ENCODE measurements around the gene EFNA2.
A peak's percentile ranks its signal among the peaks of the same experiment; 100 is the strongest.

Gene EFNA2

DNA sequence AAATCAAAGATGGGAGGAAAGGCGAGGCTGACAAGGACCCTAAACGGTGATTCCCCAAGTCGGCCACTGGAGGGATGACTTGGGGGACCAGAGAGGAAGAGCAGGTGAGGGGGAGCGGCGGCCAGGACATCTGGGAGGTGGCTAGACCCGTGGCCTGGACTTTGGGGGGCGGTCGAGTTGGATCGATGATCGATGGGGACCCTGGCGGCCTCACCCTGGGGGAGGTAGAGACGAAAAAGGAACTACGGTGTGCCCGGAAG is 24.2 kb upstream of the EFNA2 start:
- no peak for DNase-seq (ENCODE audit: low read depth)
- H3K4me3 ChIP-seq (ENCODE audit: control insufficient read depth, low read depth, low read length), result peak overlapping the region; percentile 81
- peak; percentile 24 for TF ChIP-seq CTCF (IDR thresholded peaks at IDR 0.05; ENCODE audit: control insufficient read depth, insufficient read depth, low read depth, low read length, missing control alignments)

GRCh38 chr19:1261798-1262622 is 23.7 kb upstream of the EFNA2 start:
- TF ChIP-seq CTCF (IDR thresholded peaks at IDR 0.05; ENCODE audit: control insufficient read depth, insufficient read depth, low read depth, low read length, missing control alignments), result no peak
- H3K4me3 ChIP-seq (ENCODE audit: control insufficient read depth, low read depth, low read length), result peak overlapping the region; percentile 81
- no peak for DNase-seq (ENCODE audit: low read depth)

GRCh38 chr19:1262623-1263123 is 23.0 kb upstream of the EFNA2 start:
- H3K4me3 ChIP-seq (ENCODE audit: control insufficient read depth, low read depth, low read length), result no peak overlapping the region
- no peak for TF ChIP-seq CTCF (IDR thresholded peaks at IDR 0.05; ENCODE audit: control insufficient read depth, insufficient read depth, low read depth, low read length, missing control alignments)

GRCh38 chr19:1263188-1263587 is 22.5 kb upstream of the EFNA2 start:
- no peak overlapping the region for H3K4me3 ChIP-seq (ENCODE audit: control insufficient read depth, low read depth, low read length)
- no peak for TF ChIP-seq CTCF (IDR thresholded peaks at IDR 0.05; ENCODE audit: control insufficient read depth, insufficient read depth, low read depth, low read length, missing control alignments)
- DNase-seq (ENCODE audit: low read depth), result no peak

More at GRCh38 chr19:1262623-1263123, 23.0 kb upstream of the EFNA2 start:
- DNase-seq (ENCODE audit: low read depth), result no peak

DNA sequence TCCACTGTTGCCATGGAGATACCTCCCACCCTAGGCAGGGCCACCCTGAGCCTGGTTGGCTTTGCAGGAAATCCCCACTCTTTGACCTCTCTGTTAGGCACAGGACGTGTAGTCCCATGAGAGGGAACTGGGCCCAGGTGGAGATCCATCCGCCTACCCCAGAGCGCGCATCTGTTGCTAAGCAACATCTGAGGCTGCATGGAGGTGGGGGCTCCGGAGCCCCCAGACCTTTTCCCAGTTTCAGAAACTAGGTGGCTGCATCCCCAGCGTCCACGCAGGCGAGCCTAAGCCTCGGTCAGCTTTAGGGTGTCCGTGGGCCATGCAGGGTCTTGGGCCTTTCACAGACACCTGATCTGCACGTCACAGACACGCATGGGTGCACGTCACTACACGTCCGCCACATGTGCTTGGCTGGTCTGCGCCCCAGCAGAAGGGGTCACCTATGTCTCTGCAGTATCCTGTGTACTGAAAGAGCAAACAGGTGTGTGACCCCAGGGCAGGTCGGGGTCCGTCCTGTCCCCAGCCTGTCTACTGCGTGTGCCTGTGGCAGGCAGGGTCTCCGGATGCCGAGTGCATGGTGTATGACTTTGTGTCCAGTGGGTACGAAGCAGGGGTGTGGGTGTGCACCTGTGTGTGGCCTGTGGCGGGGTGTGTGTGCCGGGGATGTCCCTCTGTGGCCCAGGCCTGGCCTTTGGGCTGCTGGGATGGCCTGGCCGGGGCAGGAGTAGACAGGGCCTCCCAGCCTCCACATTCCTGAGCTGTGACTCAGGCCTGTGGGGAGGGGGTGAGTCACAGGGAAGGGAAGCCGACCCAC is 20.7 kb upstream of the EFNA2 start:
- no peak for TF ChIP-seq CTCF (IDR thresholded peaks at IDR 0.05; ENCODE audit: control insufficient read depth, insufficient read depth, low read depth, low read length, missing control alignments)
- no peak overlapping the region for H3K4me3 ChIP-seq (ENCODE audit: control insufficient read depth, low read depth, low read length)
- DNase-seq (ENCODE audit: low read depth), result no peak

GRCh38 chr19:1265615-1266128 is 20.0 kb upstream of the EFNA2 start:
- no peak for TF ChIP-seq CTCF (IDR thresholded peaks at IDR 0.05; ENCODE audit: control insufficient read depth, insufficient read depth, low read depth, low read length, missing control alignments)
- peak overlapping the region; percentile 53 for H3K4me3 ChIP-seq (ENCODE audit: control insufficient read depth, low read depth, low read length)
- no peak for DNase-seq (ENCODE audit: low read depth)

Data from AG09309 (cell line).